HAP-1 (cell line): ENCODE measurements around the gene MAGEC1.
"Not testable (repeated sequence)": the region's sequence is repeated elsewhere in the genome, so short reads cannot be mapped to it uniquely, and the experiment has no call there.

Experiments used
- DNase-seq, 2 experiments: peaks; one replicate each; pipeline ENCODE4 v3.0.0-alpha.2; 2016 to 2020; ENCODE audit warnings: low spot score in 2 of 2
- H3K27me3 ChIP-seq: fragments of 250-450 bp; sonication (Bioruptor Pico); 2 replicates; pipeline ENCODE4 v1.5.1; 2020; ENCODE audit warnings: low read depth, mild to moderate bottlenecking, moderate library complexity
- H3K36me3 ChIP-seq: fragments of 250-450 bp; sonication (Bioruptor Pico); replicated peaks from 2 replicates; pipeline ENCODE4 v1.5.1; 2020; ENCODE audit warnings: mild to moderate bottlenecking
- H3K4me1 ChIP-seq: fragments of 250-450 bp; sonication (Bioruptor Pico); 2 replicates; pipeline ENCODE4 v1.5.1; 2020; ENCODE audit warnings: mild to moderate bottlenecking
- H3K4me3 ChIP-seq: fragments of 250-450 bp; sonication (Bioruptor Pico); 2 replicates; pipeline ENCODE4 v1.5.1; 2020; ENCODE audit warnings: mild to moderate bottlenecking, moderate library complexity
- H3K9me3 ChIP-seq: fragments of 250-450 bp; sonication (Bioruptor Pico); 2 replicates; pipeline ENCODE4 v1.5.1; 2020; ENCODE audit warnings: mild to moderate bottlenecking, moderate library complexity
- in situ Hi-C: fragments of 300-500 bp; cut with MboI; formaldehyde crosslinking; loops from 3 replicates; pipeline ENCODE4 v1.14.3; 2020; ENCODE audit warnings: low sequenced_read_pairs, inconsistent platforms, mixed read lengths

Gene MAGEC1

GRCh38 chrX:141903400-141904155, at the start of gene MAGEC1:
TSS of gene MAGEC1 (plus strand) at chrX:141903894. CDS start at chrX:141905073, 1,179 bp downstream.
- Histone ChIP-seq H3K4me3 (no peak within 1 kb of the TSS), H3K27me3 (no peaks in the 10 kb centered on the region), H3K4me1 (no peaks in the 10 kb centered on the region), H3K36me3 (no peaks in the 10 kb centered on the region), H3K9me3 (no peaks in the 10 kb centered on the region)
- no peak for DNase-seq
- in situ Hi-C loops, result no loop called here

- no peaks in the 10 kb centered on the region for H3K4me1 ChIP-seq
- H3K4me3 ChIP-seq, result no peak overlapping the region
- no peaks in the 10 kb centered on the region for H3K27me3 ChIP-seq
- in situ Hi-C loops, result no loop called here
- DNase-seq, result no peak
- H3K9me3 ChIP-seq, result no peaks in the 10 kb centered on the region
- H3K36me3 ChIP-seq, result no peaks in the 10 kb centered on the region
These were observed 46.2 kb upstream of the MAGEC1 start for GRCh38 chrX:141857479-141857878.

- no peak overlapping the region for H3K4me3 ChIP-seq
- DNase-seq, result peak; percentile 3 to 22
- no peaks in the 10 kb centered on the region; the same call in 1 of the 2 replicates for H3K9me3 ChIP-seq
- no peaks in the 10 kb centered on the region for H3K27me3 ChIP-seq
- H3K4me1 ChIP-seq, result peaks cover 22% of the 10 kb centered on the region
- H3K36me3 ChIP-seq, result no peaks in the 10 kb centered on the region
- in situ Hi-C loops, result no loop called here
These were observed 24.1 kb upstream of the MAGEC1 start for GRCh38 chrX:141879616-141880015.

GRCh38 chrX:141888811-141889210, 14.9 kb upstream of the MAGEC1 start:
- DNase-seq, H3K9me3 ChIP-seq, H3K27me3 ChIP-seq, in situ Hi-C loops, H3K4me3 ChIP-seq, H3K36me3 ChIP-seq, H3K4me1 ChIP-seq: not testable (repeated sequence)

- Histone ChIP-seq H3K36me3 (no peaks in the 10 kb centered on the region), H3K9me3 (no peaks in the 10 kb centered on the region), H3K4me3 (no peak overlapping the region), H3K27me3 (no peaks in the 10 kb centered on the region), H3K4me1 (no peaks in the 10 kb centered on the region)
- in situ Hi-C loops, result no loop called here
- DNase-seq, result no peak
These were observed 9.0 kb upstream of the MAGEC1 start for GRCh38 chrX:141894733-141895132.

- Histone ChIP-seq H3K4me1 (no peaks in the 10 kb centered on the region), H3K4me3 (no peak overlapping the region), H3K36me3 (no peaks in the 10 kb centered on the region), H3K9me3 (no peaks in the 10 kb centered on the region), H3K27me3 (no peaks in the 10 kb centered on the region)
- in situ Hi-C loops, result no loop called here
- DNase-seq, result no peak
These were observed 6.0 kb upstream of the MAGEC1 start for GRCh38 chrX:141897690-141898089.

- in situ Hi-C loops, result no loop called here
These were observed 1.3 kb upstream of the MAGEC1 start for GRCh38 chrX:141902366-141902765.

GRCh38 chrX:141904262-141904661, 568 bp downstream of the MAGEC1 start:
- in situ Hi-C loops, result no loop called here
- no peaks in the 10 kb centered on the region for H3K4me1 ChIP-seq
- no peaks in the 10 kb centered on the region for H3K36me3 ChIP-seq
- no peak overlapping the region for H3K4me3 ChIP-seq
- H3K27me3 ChIP-seq, result no peaks in the 10 kb centered on the region
- H3K9me3 ChIP-seq, result no peaks in the 10 kb centered on the region
- no peak for DNase-seq

More at GRCh38 chrX:141902366-141902765, 1.3 kb upstream of the MAGEC1 start:
- no peaks in the 10 kb centered on the region for H3K9me3 ChIP-seq
- DNase-seq, result no peak
- H3K27me3 ChIP-seq, result no peaks in the 10 kb centered on the region
- H3K4me3 ChIP-seq, result no peak overlapping the region
- no peaks in the 10 kb centered on the region for H3K4me1 ChIP-seq
- no peaks in the 10 kb centered on the region for H3K36me3 ChIP-seq

GRCh38 chrX:141917801-141918200, 14.1 kb downstream of the MAGEC1 start:
- H3K9me3 ChIP-seq, result no peaks in the 10 kb centered on the region
- in situ Hi-C loops, result no loop called here

GRCh38 chrX:141924293-141924692, 20.6 kb downstream of the MAGEC1 start:
- in situ Hi-C loops, result no loop called here
- peak in 1 of 2 experiments; percentile 9 for DNase-seq
- Histone ChIP-seq H3K27me3 (no peaks in the 10 kb centered on the region), H3K4me1 (peaks cover 4% of the 10 kb centered on the region; the same call in 1 of the 2 replicates), H3K36me3 (no peaks in the 10 kb centered on the region), H3K9me3 (no peaks in the 10 kb centered on the region), H3K4me3 (no peak overlapping the region)

More at GRCh38 chrX:141917801-141918200, 14.1 kb downstream of the MAGEC1 start:
- peaks cover 18% of the 10 kb centered on the region for H3K4me1 ChIP-seq
- no peak overlapping the region for H3K4me3 ChIP-seq
- H3K27me3 ChIP-seq, result no peaks in the 10 kb centered on the region
- H3K36me3 ChIP-seq, result no peaks in the 10 kb centered on the region
- peak in 1 of 2 experiments; percentile 95 for DNase-seq

GRCh38 chrX:141928432-141928831, 24.7 kb downstream of the MAGEC1 start:
- H3K27me3 ChIP-seq, result no peaks in the 10 kb centered on the region
- H3K4me1 ChIP-seq, result peaks cover 4% of the 10 kb centered on the region; the same call in 1 of the 2 replicates
- H3K36me3 ChIP-seq, result no peaks in the 10 kb centered on the region
- DNase-seq, result no peak
- H3K9me3 ChIP-seq, result no peaks in the 10 kb centered on the region
- in situ Hi-C loops, result no loop called here
- no peak overlapping the region for H3K4me3 ChIP-seq

GRCh38 chrX:141934059-141934641, 30.5 kb downstream of the MAGEC1 start:
- no peak for DNase-seq
- in situ Hi-C loops, result no loop called here
- Histone ChIP-seq H3K27me3 (no peaks in the 10 kb centered on the region), H3K9me3 (no peaks in the 10 kb centered on the region), H3K4me3 (no peak overlapping the region), H3K4me1 (peaks cover 3% of the 10 kb centered on the region; the same call in 1 of the 2 replicates), H3K36me3 (no peaks in the 10 kb centered on the region)

- in situ Hi-C loops, result no loop called here
- Histone ChIP-seq H3K4me3 (no peak overlapping the region), H3K27me3 (no peaks in the 10 kb centered on the region)
These were observed 32.0 kb downstream of the MAGEC1 start for GRCh38 chrX:141935645-141936044.

GRCh38 chrX:141936080-141936479, 32.4 kb downstream of the MAGEC1 start:
- peak; percentile 29 to 66 for DNase-seq
- H3K36me3 ChIP-seq, result no peaks in the 10 kb centered on the region
- no peak overlapping the region for H3K4me3 ChIP-seq
- in situ Hi-C loops, result no loop called here
- peaks cover 3% of the 10 kb centered on the region; the same call in 1 of the 2 replicates for H3K4me1 ChIP-seq
- H3K27me3 ChIP-seq, result no peaks in the 10 kb centered on the region
- no peaks in the 10 kb centered on the region for H3K9me3 ChIP-seq

More at GRCh38 chrX:141935645-141936044, 32.0 kb downstream of the MAGEC1 start:
- no peak for DNase-seq
- no peaks in the 10 kb centered on the region for H3K36me3 ChIP-seq
- H3K9me3 ChIP-seq, result no peaks in the 10 kb centered on the region
- H3K4me1 ChIP-seq, result peaks cover 3% of the 10 kb centered on the region; the same call in 1 of the 2 replicates
